ENCODE results near the gene LSM2. TPM values are rescaled to one million over a fixed set of nuclear protein-coding genes. Genes with fewer than 3 reads are reported as not detected.

LSM2 gene
- total and polyA plus RNA-seq, 9 of the 15 experiments (the other 6 are each of a cell fraction or from before 2014, with no cell fraction given), result 154 to 407 (median 223) TPM

DNA sequence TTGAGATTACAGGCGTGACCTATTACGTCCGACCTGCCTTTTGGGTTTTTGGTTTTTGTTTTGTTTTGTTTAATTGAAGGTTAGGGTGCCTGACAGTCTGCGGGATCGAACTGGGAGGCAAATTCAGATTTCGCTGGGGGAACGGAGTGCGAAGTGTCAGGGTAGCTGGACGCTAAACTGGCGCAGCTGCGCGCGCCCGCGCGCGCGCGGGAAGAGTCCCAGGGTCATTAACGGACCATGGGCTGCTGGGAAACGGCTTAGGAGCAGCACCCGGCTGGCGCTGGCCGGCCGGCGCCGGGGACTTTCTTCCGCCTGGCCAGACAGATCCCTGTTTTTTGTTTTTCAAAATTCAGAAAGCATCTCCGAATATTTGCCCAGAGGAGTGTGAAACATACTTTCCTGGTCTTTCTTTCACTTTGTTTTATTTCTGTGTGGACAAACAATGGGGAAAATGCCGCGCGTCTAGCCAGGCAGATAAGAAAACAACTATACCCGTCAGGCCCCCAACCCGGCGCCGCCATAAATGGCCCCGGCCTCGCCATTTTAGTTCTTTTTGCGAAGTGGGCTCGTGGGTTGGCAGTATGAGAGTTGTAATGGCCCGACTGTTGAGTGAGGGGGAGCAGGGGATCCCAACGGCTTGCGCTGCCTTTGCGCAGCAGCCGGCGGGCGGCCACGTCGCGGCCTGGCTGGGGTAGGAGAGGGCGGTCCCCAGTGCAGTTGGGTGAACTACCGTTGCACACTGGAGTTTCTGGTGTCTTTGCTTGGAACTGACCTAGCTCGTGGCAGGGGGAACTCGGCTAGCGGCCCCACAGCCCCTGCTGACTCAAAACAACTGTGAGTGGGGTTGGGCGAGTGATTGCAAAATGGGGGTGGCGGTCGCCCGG lies 27.8 kb upstream of the LSM2 start (continued):
- TF ChIP-seq ZNF318 (IDR thresholded peaks at IDR 0.05; ENCODE audit: borderline replicate concordance in 1 of 2, low read depth in 1 of 2) (peak in 1 of 2 experiments; percentile 61; a peak in 1 of 4 replicates), NFXL1 (CRISPR knock-in tag; IDR thresholded peaks at IDR 0.05) (peak; percentile 86), POLR2AphosphoS2 (IDR thresholded peaks at IDR 0.05; ENCODE audit: low read length) (peak; percentile 92), CCNT2 (IDR thresholded peaks at IDR 0.05; ENCODE audit: borderline replicate concordance, extremely low read depth, insufficient read length, low read depth, low read length) (peak; percentile 99), RBM39 (optimal IDR thresholded peaks at IDR 0.05; ENCODE audit: low read depth, low read length) (peak; percentile 96), USF2 (CRISPR knock-in tag; IDR thresholded peaks at IDR 0.05) (no peak), SMC3 (conservative IDR thresholded peaks at IDR 0.05; ENCODE audit: insufficient read depth, low read depth, low read length) (no peak), CBX8 (IDR thresholded peaks at IDR 0.05; ENCODE audit: borderline replicate concordance, extremely low read depth, low read depth, low read length, poor library complexity, severe bottlenecking) (no peak), LCOR (CRISPR knock-in tag; IDR thresholded peaks at IDR 0.05) (0 out of 2 replicates have a peak, but pooled peaks have one; percentile 19), CBX5 (IDR thresholded peaks at IDR 0.05; ENCODE audit: borderline replicate concordance, low read depth) (no peak), ILF3 (IDR thresholded peaks at IDR 0.05; ENCODE audit: borderline replicate concordance) (no peak), SIN3A (IDR thresholded peaks at IDR 0.05; ENCODE audit: borderline replicate concordance in 2 of 2, control insufficient read depth in 1 of 2, low read depth in 2 of 2, low read length in 2 of 2) (peak; percentile 87 to 96), ZNF444 (CRISPR knock-in tag; IDR thresholded peaks at IDR 0.05) (peak; percentile 73), ZBTB8A (IDR thresholded peaks at IDR 0.05; ENCODE audit: partially characterized antibody) (no peak), ZNF311 (CRISPR knock-in tag; IDR thresholded peaks at IDR 0.05) (peak; percentile 82; the same call in 1 of the 2 replicates), PHB (CRISPR knock-in tag; IDR thresholded peaks at IDR 0.05) (peak; percentile 79)
- TF ChIP-seq, protein P1, sequence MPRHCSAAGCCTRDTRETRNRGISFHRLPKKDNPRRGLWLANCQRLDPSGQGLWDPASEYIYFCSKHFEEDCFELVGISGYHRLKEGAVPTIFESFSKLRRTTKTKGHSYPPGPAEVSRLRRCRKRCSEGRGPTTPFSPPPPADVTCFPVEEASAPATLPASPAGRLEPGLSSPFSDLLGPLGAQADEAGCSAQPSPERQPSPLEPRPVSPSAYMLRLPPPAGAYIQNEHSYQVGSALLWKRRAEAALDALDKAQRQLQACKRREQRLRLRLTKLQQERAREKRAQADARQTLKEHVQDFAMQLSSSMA (CRISPR knock-in tag; IDR thresholded peaks at IDR 0.05), result peak; percentile 92
